Tibial nerve (tissue), 4 donors: ENCODE data around the gene OR2B2.

ENCODE experiments used
- EP300 ChIP-seq, 2 donors: sonication (generic); formaldehyde crosslinking; IDR thresholded peaks; one replicate each; pipeline ENCODE4 v1.6.1; 2017; ENCODE audit warnings: antibody characterized with exemption in 2 of 2, mild to moderate bottlenecking in 1 of 2
- POLR2A ChIP-seq, 2 donors: fragments of 450-650 bp; IDR thresholded peaks; one replicate each; pipeline ENCODE4 v1.6.1; 2017; ENCODE audit warnings: antibody characterized with exemption in 2 of 2, mild to moderate bottlenecking in 2 of 2, moderate library complexity in 2 of 2
- TF ChIP-seq, protein P1 (sequence below), 5 experiments: fragments of 200-600 bp in 3 of 5; fragments of 450-650 bp in 2 of 5; sonication (generic) in 3 of 5; IDR thresholded peaks; one replicate each; pipeline ENCODE4 v1.5.1; 2016 to 2019; ENCODE audit warnings: antibody characterized with exemption in 5 of 5, mild to moderate bottlenecking in 3 of 5, moderate library complexity in 2 of 5

- TF ChIP-seq EP300 (IDR thresholded peaks at IDR 0.05) = no peak
- TF ChIP-seq POLR2A (IDR thresholded peaks at IDR 0.05) = no peak
- TF ChIP-seq, protein P1, sequence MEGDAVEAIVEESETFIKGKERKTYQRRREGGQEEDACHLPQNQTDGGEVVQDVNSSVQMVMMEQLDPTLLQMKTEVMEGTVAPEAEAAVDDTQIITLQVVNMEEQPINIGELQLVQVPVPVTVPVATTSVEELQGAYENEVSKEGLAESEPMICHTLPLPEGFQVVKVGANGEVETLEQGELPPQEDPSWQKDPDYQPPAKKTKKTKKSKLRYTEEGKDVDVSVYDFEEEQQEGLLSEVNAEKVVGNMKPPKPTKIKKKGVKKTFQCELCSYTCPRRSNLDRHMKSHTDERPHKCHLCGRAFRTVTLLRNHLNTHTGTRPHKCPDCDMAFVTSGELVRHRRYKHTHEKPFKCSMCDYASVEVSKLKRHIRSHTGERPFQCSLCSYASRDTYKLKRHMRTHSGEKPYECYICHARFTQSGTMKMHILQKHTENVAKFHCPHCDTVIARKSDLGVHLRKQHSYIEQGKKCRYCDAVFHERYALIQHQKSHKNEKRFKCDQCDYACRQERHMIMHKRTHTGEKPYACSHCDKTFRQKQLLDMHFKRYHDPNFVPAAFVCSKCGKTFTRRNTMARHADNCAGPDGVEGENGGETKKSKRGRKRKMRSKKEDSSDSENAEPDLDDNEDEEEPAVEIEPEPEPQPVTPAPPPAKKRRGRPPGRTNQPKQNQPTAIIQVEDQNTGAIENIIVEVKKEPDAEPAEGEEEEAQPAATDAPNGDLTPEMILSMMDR (IDR thresholded peaks at IDR 0.05) = no peak
Measured at GRCh38 chr6:27874016-27874415, 38.2 kb downstream of the OR2B2 start.
